HCT116 (cell line): ENCODE data around the gene KRTAP10-7. TPM values are rescaled to one million over a fixed set of nuclear protein-coding genes. Genes with fewer than 3 reads are reported as not detected.

Experiments used
- ATAC-seq: fragments of 200-7000 bp; cut with Tn5 transposase; 2 replicates; pipeline ENCODE4 v1.9.1; 2020; ENCODE audit warnings: mild to moderate bottlenecking, moderate library complexity
- BruUV-seq: library from RNA; stranded (reverse); fragments of 400-500 nt; replicated peaks from 2 replicates; lab custom pipeline; 2021; lab: Mats Ljungman, UMichigan
- CTCF ChIA-PET: fragments of 300-600 bp; sonication (Branson Sonifier 250); formaldehyde crosslinking; loops from one replicate; lab custom pipeline; 2021; ENCODE audit warnings: antibody characterized with exemption; lab: Charles Lee
- POLR2A ChIA-PET: fragments of 300-600, 350-600 bp; sonication (Branson Sonifier 250); formaldehyde crosslinking; loops from one replicate; lab custom pipeline; 2021; ENCODE audit warnings: antibody characterized with exemption; lab: Charles Lee
- RAD21 ChIA-PET, 2 experiments: fragments of 300-600 bp; sonication (Branson Sonifier 250); formaldehyde crosslinking; loops; one replicate each; lab custom pipeline; 2023; ENCODE audit warnings: low total read pairs in 2 of 2; ENCODE audit not compliant: uncharacterized antibody in 2 of 2, unreplicated experiment in 2 of 2, low non-redundant PET in 1 of 2; lab: Charles Lee
- DNase-seq: peaks from one replicate; pipeline ENCODE4 v3.0.0-alpha.2; 2010; ENCODE audit warnings: low read depth, low spot score
- H2AFZ ChIP-seq: fragments of 200-600 bp; shearing (Covaris generic), sonication (generic); 2 replicates; pipeline ENCODE4 v1.6.1; 2017; ENCODE audit warnings: low read depth, mixed run types, mixed read lengths, antibody characterized with exemption, low read length; ENCODE audit not compliant: poor library complexity, severe bottlenecking
- H3K27ac ChIP-seq: 2 replicates; pipeline ENCODE4 v1.5.1; 2012; ENCODE audit warnings: low read depth, low read length
- H3K27me3 ChIP-seq: fragments of 200-600 bp; sonication (generic); 2 replicates; pipeline ENCODE4 v1.6.1; 2016; ENCODE audit warnings: mixed run types, low read length, mixed read lengths; ENCODE audit not compliant: insufficient read depth
- H3K36me3 ChIP-seq, 2 experiments: fragments of 200-500 bp in 1 of 2; fragments of 200-600 bp in 1 of 2; sonication (Bioruptor generic) in 1 of 2; sonication (generic) in 1 of 2; 2 replicates each; pipeline versions ENCODE4 v1.5.1 to v1.6.1; 2014 to 2016; ENCODE audit warnings: low read length in 2 of 2, inconsistent platforms in 1 of 2, mixed read lengths in 1 of 2, mixed run types in 1 of 2; ENCODE audit not compliant: insufficient read depth in 2 of 2, control insufficient read depth in 1 of 2
- H3K4me1 ChIP-seq, 2 experiments: fragments of 200-600 bp in 1 of 2; sonication (generic) in 1 of 2; 2 replicates each; pipeline versions ENCODE4 v1.5.1 to v1.6.1; 2012 to 2017; ENCODE audit warnings: low read length in 2 of 2, inconsistent platforms in 1 of 2, mild to moderate bottlenecking in 1 of 2, mixed read lengths in 1 of 2, mixed run types in 1 of 2, moderate library complexity in 1 of 2; ENCODE audit not compliant: insufficient read depth in 2 of 2, control insufficient read depth in 1 of 2
- H3K4me2 ChIP-seq: fragments of 200-600 bp; sonication (generic); 2 replicates; pipeline ENCODE4 v1.6.1; 2017; ENCODE audit warnings: mixed run types, low read length, mixed read lengths
- H3K4me3 ChIP-seq, 2 experiments: fragments of 200-600 bp in 1 of 2; sonication (generic) in 1 of 2; replicated peaks in 1 of 2; 2 replicates each; pipeline ENCODE4 v1.5.1; 2011 to 2016; ENCODE audit warnings: low read length in 2 of 2, control low read depth in 1 of 2, low read depth in 1 of 2, mild to moderate bottlenecking in 1 of 2, mixed read lengths in 1 of 2, mixed run types in 1 of 2
- H3K79me2 ChIP-seq: fragments of 200-600 bp; sonication (generic); 2 replicates; pipeline ENCODE4 v1.6.1; 2017; ENCODE audit warnings: mild to moderate bottlenecking, mixed run types, low read length, moderate library complexity, mixed read lengths; ENCODE audit not compliant: insufficient read depth
- H3K9ac ChIP-seq: fragments of 200-600 bp; sonication (generic); 2 replicates; pipeline ENCODE4 v1.6.1; 2016; ENCODE audit warnings: low read length, mixed read lengths
- H3K9me2 ChIP-seq: fragments of 200-600 bp; sonication (generic), shearing (Covaris generic); 2 replicates; pipeline ENCODE4 v1.6.1; 2017; ENCODE audit warnings: mixed run types, mild to moderate bottlenecking, moderate library complexity; ENCODE audit not compliant: insufficient read depth
- H3K9me3 ChIP-seq, 2 experiments: fragments of 200-500 bp in 1 of 2; fragments of 200-600 bp in 1 of 2; sonication (Bioruptor generic) in 1 of 2; sonication (generic) in 1 of 2; 2 replicates each; pipeline ENCODE4 v1.6.1; 2014 to 2017; ENCODE audit warnings: low read length in 2 of 2, mixed read lengths in 2 of 2, inconsistent platforms in 1 of 2, low read depth in 1 of 2, mild to moderate bottlenecking in 1 of 2, mixed run types in 1 of 2, moderate library complexity in 1 of 2; ENCODE audit not compliant: control insufficient read depth in 1 of 2, insufficient read depth in 1 of 2
- H4K20me1 ChIP-seq: fragments of 200-600 bp; sonication (generic), shearing (Covaris generic); 2 replicates; pipeline ENCODE4 v1.6.1; 2017; ENCODE audit warnings: mixed run types, mild to moderate bottlenecking, moderate library complexity; ENCODE audit not compliant: insufficient read depth
- CBX3 ChIP-seq: IDR thresholded peaks from 2 replicates; pipeline ENCODE4 v1.6.1; 2012; ENCODE audit warnings: low read depth
- CEBPB ChIP-seq: IDR thresholded peaks from 2 replicates; pipeline ENCODE4 v1.6.1; 2012; ENCODE audit warnings: low read depth
- EGR1 ChIP-seq: IDR thresholded peaks from 2 replicates; pipeline ENCODE4 v1.6.1; 2012; ENCODE audit warnings: low read depth
- ELF1 ChIP-seq: IDR thresholded peaks from 2 replicates; pipeline ENCODE4 v1.6.1; 2012; ENCODE audit warnings: low read depth, borderline replicate concordance
- EZH2 ChIP-seq: fragments of 200-600 bp; sonication (generic); IDR thresholded peaks from 2 replicates; pipeline ENCODE4 v1.6.1; 2017; ENCODE audit warnings: antibody characterized with exemption, mixed run types
- EZH2phosphoT487 ChIP-seq: fragments of 200-600 bp; IDR thresholded peaks from 2 replicates; pipeline ENCODE4 v1.6.1; 2018; ENCODE audit warnings: antibody characterized with exemption, borderline replicate concordance
- FOSL1 ChIP-seq: IDR thresholded peaks from 2 replicates; pipeline ENCODE4 v1.6.1; 2012; ENCODE audit warnings: low read depth
- POLR2A ChIP-seq: IDR thresholded peaks from 2 replicates; pipeline ENCODE4 v1.7.0; 2011; ENCODE audit warnings: borderline replicate concordance; ENCODE audit not compliant: insufficient read depth, insufficient read length; ENCODE audit errors: extremely low read depth
- POLR2AphosphoS5 ChIP-seq: IDR thresholded peaks from 2 replicates; pipeline ENCODE4 v1.6.1; 2011; ENCODE audit warnings: mild to moderate bottlenecking, low read depth, low read length, moderate library complexity
- YY1 ChIP-seq: IDR thresholded peaks from 2 replicates; pipeline ENCODE4 v1.6.1; 2011; ENCODE audit warnings: low read length, low read depth, moderate library complexity, mild to moderate bottlenecking; ENCODE audit not compliant: insufficient replicate concordance; ENCODE audit errors: extremely low read depth
- ZFX ChIP-seq: fragments of 450-650 bp; IDR thresholded peaks from 2 replicates; pipeline ENCODE4 v1.6.1; 2017
- ZNF274 ChIP-seq: fragments of 200-500 bp; sonication (Bioruptor generic); IDR thresholded peaks from 2 replicates; pipeline ENCODE4 v1.6.1; 2014; ENCODE audit warnings: mild to moderate bottlenecking, low read depth, low read length, inconsistent platforms
- intact Hi-C: fragments of 100-400 bp; cut with micrococcal nuclease; formaldehyde crosslinking; loops from 2 replicates; pipeline ENCODE4 v1.10.0; 2022
- total RNA-seq: library from RNA; stranded (reverse); gene quantifications from one replicate; pipeline ENCODE4 v1.2.1, GENCODE V29; 2021; ENCODE audit not compliant: unreplicated experiment
- TF ChIP-seq, protein P1 (sequence below), 3 experiments: fragments of 200-600 bp in 1 of 3; sonication (generic) in 1 of 3; IDR thresholded peaks in 2 of 3; conservative IDR thresholded peaks in 1 of 3; 2 replicates each; pipeline ENCODE4 v1.5.1; 2012 to 2017; ENCODE audit warnings: low read depth in 2 of 3, low read length in 2 of 3, antibody characterized with exemption in 1 of 3, borderline replicate concordance in 1 of 3, control low read depth in 1 of 3, mild to moderate bottlenecking in 1 of 3, mixed read lengths in 1 of 3, mixed run types in 1 of 3, moderate library complexity in 1 of 3; ENCODE audit not compliant: insufficient read depth in 1 of 3
- TF ChIP-seq, protein P2 (sequence below): IDR thresholded peaks from 2 replicates; pipeline ENCODE4 v1.6.1; 2012

Gene KRTAP10-7
- total RNA-seq, 1 experiment from 2014 or later: not detected

DNA sequence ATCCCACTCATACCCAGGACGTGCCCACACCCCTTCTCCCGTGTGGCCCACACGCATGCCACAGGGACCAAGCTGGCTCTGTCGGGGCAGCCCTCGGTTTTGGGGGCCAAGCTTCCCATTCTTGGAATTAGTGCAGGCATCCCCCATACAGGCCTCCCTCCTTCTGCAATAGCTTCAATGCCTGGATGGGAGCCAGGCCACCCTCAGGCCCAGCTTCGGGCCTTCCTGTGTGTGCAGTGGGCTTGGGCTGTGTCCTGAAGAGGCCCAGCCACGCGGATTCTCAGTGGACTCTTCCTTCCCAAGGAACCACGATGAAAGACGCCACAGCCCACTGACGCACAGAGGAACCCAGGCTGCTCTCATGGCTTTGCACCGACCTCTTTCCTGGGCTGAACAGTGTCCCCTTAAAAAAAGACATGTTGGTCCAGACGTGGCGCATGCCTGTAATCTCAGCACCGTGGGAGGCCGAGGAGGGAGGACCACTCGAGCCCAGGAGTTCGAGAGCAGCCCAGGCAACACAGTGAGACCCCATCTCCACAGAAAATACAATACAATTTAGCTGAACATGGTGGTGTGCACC, 49.2 kb downstream of the KRTAP10-7 start:
- intact Hi-C loops: no loop called here
- no peak overlapping the region for H3K9ac ChIP-seq
- H3K4me3 ChIP-seq: no peak overlapping the region
- H3K4me2 ChIP-seq: no peak overlapping the region
- no peak overlapping the region for H3K27ac ChIP-seq
- H3K9me2 ChIP-seq: no peaks in the 10 kb centered on the region
- TF ChIP-seq EZH2phosphoT487 (no peak), POLR2AphosphoS5 (no peak), CBX3 (no peak)
- TF ChIP-seq, protein P1, sequence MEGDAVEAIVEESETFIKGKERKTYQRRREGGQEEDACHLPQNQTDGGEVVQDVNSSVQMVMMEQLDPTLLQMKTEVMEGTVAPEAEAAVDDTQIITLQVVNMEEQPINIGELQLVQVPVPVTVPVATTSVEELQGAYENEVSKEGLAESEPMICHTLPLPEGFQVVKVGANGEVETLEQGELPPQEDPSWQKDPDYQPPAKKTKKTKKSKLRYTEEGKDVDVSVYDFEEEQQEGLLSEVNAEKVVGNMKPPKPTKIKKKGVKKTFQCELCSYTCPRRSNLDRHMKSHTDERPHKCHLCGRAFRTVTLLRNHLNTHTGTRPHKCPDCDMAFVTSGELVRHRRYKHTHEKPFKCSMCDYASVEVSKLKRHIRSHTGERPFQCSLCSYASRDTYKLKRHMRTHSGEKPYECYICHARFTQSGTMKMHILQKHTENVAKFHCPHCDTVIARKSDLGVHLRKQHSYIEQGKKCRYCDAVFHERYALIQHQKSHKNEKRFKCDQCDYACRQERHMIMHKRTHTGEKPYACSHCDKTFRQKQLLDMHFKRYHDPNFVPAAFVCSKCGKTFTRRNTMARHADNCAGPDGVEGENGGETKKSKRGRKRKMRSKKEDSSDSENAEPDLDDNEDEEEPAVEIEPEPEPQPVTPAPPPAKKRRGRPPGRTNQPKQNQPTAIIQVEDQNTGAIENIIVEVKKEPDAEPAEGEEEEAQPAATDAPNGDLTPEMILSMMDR (IDR thresholded peaks at IDR 0.05 in 2 of 3, conservative IDR thresholded peaks at IDR 0.05 in 1 of 3; ENCODE audit: borderline replicate concordance in 1 of 3, insufficient read depth in 1 of 3, low read depth in 2 of 3, low read length in 2 of 3): no peak
- H2AFZ ChIP-seq: no peak overlapping the region
- no peaks in the 10 kb centered on the region for H3K27me3 ChIP-seq
- POLR2A ChIA-PET: no interaction called here
- DNase-seq: no peak
- CTCF ChIA-PET: no interaction called here
- no peaks in the 10 kb centered on the region for H3K36me3 ChIP-seq
- RAD21 ChIA-PET: no interaction called here
- no TSS peak for BruUV-seq
- no peak for ATAC-seq
- peaks cover 0 to 6% of the 10 kb centered on the region in 2 experiments; a peak in 1 of 4 replicates for H3K9me3 ChIP-seq
- H3K4me1 ChIP-seq: no peaks in the 10 kb centered on the region
- H3K79me2 ChIP-seq: no peaks in the 10 kb centered on the region
- H4K20me1 ChIP-seq: no peaks in the 10 kb centered on the region

DNA sequence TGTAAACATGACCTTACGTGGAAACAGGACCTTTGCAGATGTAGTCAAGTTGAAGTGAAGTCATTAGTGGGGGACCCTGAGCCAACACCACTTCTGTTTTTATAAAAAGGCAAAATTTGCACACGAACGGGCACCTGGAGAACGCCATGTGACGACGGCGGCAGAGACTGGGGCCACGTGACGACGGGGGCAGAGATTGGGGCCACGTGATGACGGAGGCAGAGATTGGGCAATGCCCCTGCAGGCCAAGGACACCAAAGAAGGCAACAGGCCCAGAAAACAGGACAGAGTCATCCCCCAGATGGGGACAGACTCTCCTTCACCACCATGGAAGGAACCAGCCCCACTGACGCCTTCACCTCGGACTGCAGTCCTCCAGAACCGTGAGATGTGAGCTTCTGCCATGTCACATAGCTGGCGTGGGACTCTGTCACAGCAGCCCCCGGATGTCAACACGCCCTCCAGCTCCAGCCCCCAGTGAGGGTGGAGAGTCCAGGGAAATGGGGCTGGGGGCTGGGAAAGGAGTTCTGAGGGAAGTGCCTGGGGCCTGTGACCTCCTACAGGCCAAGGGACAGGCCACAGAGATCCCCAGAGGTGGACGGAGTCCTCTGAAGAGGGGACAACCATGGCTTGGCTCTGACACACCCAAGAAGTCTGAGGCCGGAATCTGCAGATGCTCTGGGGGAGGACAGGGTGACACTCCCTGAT, 50.0 kb downstream of the KRTAP10-7 start:
- Histone ChIP-seq H4K20me1 (no peaks in the 10 kb centered on the region), H3K4me2 (no peak overlapping the region), H3K79me2 (no peaks in the 10 kb centered on the region), H3K9me2 (no peaks in the 10 kb centered on the region), H3K27ac (no peak overlapping the region), H2AFZ (no peak overlapping the region), H3K9me3 (0 out of 4 replicates have a peak, but pooled peaks cover 0 to under 1% of the 10 kb centered on the region in 2 experiments), H3K36me3 (no peaks in the 10 kb centered on the region), H3K27me3 (no peaks in the 10 kb centered on the region), H3K4me3 (no peak overlapping the region), H3K9ac (no peak overlapping the region), H3K4me1 (no peaks in the 10 kb centered on the region)
- CTCF ChIA-PET: no interaction called here
- TF ChIP-seq POLR2A (no peak), ZNF274 (no peak), ZFX (no peak), CBX3 (no peak), EGR1 (no peak), EZH2 (no peak), ELF1 (no peak), YY1 (no peak), FOSL1 (no peak), CEBPB (no peak)
- TF ChIP-seq, protein P2, sequence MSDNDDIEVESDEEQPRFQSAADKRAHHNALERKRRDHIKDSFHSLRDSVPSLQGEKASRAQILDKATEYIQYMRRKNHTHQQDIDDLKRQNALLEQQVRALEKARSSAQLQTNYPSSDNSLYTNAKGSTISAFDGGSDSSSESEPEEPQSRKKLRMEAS: no peak
- RAD21 ChIA-PET: no interaction called here
- intact Hi-C loops: no loop called here
- POLR2A ChIA-PET: no interaction called here
- no peak for ATAC-seq
- no TSS peak for BruUV-seq
- DNase-seq: no peak
